Right lobe of liver (tissue), 6 donors: ENCODE data around the gene PTPN4. TPM values are rescaled to one million over a fixed set of nuclear protein-coding genes. Genes with fewer than 3 reads are reported as not detected.

ENCODE experiments used
- ATAC-seq, 4 donors: fragments of 200-7000 bp; cut with Tn5 transposase; one replicate each; pipeline ENCODE4 v1.9.1; 2020; ENCODE audit warnings: mild to moderate bottlenecking in 4 of 4, moderate library complexity in 4 of 4
- DNase-seq, 3 donors: peaks; one replicate each; pipeline ENCODE4 v3.0.0-alpha.2; 2020
- H3K27ac ChIP-seq, 3 donors: fragments of 200-600 bp; one replicate each; pipeline ENCODE4 v1.8.0; 2022
- H3K27me3 ChIP-seq, 2 donors: fragments of 200-600 bp; one replicate each; pipeline ENCODE4 v1.8.0; 2022
- H3K36me3 ChIP-seq, 4 donors: fragments of 200-600 bp; sonication (generic) in 1 of 4; one replicate each; pipeline versions ENCODE4 v1.5.1 to v1.8.0; 2017 to 2022; ENCODE audit warnings: control low read depth in 1 of 4
- H3K4me1 ChIP-seq, 4 donors: fragments of 200-600 bp; sonication (generic) in 1 of 4; one replicate each; pipeline versions ENCODE4 v1.5.1 to v1.8.0; 2017 to 2022; ENCODE audit warnings: control low read depth in 1 of 4
- H3K4me3 ChIP-seq, 3 donors: fragments of 200-600 bp; one replicate each; pipeline ENCODE4 v1.8.0; 2022
- H3K9me3 ChIP-seq, 4 donors: fragments of 200-600 bp; sonication (generic) in 1 of 4; one replicate each; pipeline versions ENCODE4 v1.5.1 to v1.8.0; 2017 to 2022; ENCODE audit warnings: control low read depth in 1 of 4
- POLR2A ChIP-seq: fragments of 450-650 bp; IDR thresholded peaks from one replicate; pipeline ENCODE4 v1.6.1; 2017; ENCODE audit warnings: antibody characterized with exemption, mild to moderate bottlenecking
- WGBS: methylation state at CpG from one replicate; pipeline ENCODE4 v1.1.6; 2018; ENCODE audit warnings: low coverage, low lambda C conversion rate; ENCODE audit not compliant: insufficient coverage; ENCODE audit errors: missing lambda C conversion rate; 5-methylcytosine and 5-hydroxymethylcytosine counted together
- intact Hi-C, 2 donors: fragments of 100-400 bp; cut with DNase I; formaldehyde crosslinking; loops; one replicate each; pipeline versions ENCODE4 v1.11.2 to v1.14.1; 2022
- total RNA-seq, 6 experiments: library from RNA; depleted of rRNA in 2 of 6; stranded (reverse); fragments of >200 nt in 2 of 6; fragmentation: NEBNext Ultra II Directional in 3 of 6; extraction: Animal tissue kit (Norgen Biotek cat#: 25700) in 3 of 6; gene quantifications; one replicate each; pipeline versions ENCODE4 v1.1.0 to v1.2.4, GENCODE V29; 2016 to 2023
- TF ChIP-seq, protein P1 (sequence below), 4 donors: fragments of 200-600 bp in 3 of 4; fragments of 450-650 bp in 1 of 4; IDR thresholded peaks; one replicate each; pipeline versions ENCODE4 v1.5.1 to v1.8.0; 2016 to 2022; ENCODE audit warnings: antibody characterized with exemption in 4 of 4, mild to moderate bottlenecking in 2 of 4
- donor health status: DM: no; HTN: yes; CAD: no.
- donor health status: DM: no; HTN: no; CAD: no.
- donor health status: DM: no; HTN: no; CAD: no.
- donor health status: DM: no; HTN: yes; CAD: no.
- donor health status: DM: no; HTN: yes; CAD: no.

Gene PTPN4
- total RNA-seq, 6 experiments from 2014 or later, result 8.5 to 19.9 (median 14.8) TPM

DNA sequence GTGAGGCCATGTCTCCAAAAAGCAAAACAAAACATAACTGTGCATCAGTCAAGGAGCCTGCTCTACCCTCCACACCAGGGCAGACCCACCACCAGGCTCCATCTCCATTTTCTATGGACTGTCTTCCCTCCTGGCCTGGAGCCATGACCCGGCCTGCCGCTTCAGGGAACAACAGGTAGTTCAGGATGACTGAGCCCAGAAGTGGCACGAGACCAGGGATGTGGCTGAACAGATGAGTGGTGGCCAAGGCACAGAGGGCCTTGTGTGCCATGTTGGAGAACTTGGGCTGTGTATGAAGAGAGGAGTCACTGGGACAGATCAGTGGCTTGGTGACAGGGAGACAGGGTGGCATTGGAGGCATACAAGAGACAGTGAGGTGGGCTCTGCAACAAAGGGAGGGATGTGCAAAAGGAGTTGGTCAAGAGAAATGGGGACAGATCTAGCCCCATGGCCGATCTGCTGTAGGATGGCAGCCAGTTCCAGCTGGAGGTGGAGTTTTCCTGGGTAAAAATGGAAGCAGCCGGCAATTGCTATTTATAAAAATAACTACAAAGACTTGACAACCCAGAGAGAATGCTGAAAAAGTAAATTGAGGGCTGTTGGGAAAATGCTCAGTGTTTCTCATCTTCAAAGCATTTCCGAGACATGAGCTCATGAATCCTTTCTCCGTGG lies 45.8 kb upstream of the PTPN4 start:
- Histone ChIP-seq H3K27me3 (no peaks in the 10 kb centered on the region), H3K4me3 (no peak overlapping the region), H3K27ac (no peak overlapping the region), H3K9me3 (no peaks in the 10 kb centered on the region), H3K4me1 (no peaks in the 10 kb centered on the region), H3K36me3 (no peaks in the 10 kb centered on the region)
- DNase-seq (no peak), ATAC-seq (no peak)
- intact Hi-C loops, result no loop called here
- 86% methylated on average over 6 of the region's 7 CpGs for whole genome bisulfite sequencing
- no peak for TF ChIP-seq POLR2A
- TF ChIP-seq, protein P1, sequence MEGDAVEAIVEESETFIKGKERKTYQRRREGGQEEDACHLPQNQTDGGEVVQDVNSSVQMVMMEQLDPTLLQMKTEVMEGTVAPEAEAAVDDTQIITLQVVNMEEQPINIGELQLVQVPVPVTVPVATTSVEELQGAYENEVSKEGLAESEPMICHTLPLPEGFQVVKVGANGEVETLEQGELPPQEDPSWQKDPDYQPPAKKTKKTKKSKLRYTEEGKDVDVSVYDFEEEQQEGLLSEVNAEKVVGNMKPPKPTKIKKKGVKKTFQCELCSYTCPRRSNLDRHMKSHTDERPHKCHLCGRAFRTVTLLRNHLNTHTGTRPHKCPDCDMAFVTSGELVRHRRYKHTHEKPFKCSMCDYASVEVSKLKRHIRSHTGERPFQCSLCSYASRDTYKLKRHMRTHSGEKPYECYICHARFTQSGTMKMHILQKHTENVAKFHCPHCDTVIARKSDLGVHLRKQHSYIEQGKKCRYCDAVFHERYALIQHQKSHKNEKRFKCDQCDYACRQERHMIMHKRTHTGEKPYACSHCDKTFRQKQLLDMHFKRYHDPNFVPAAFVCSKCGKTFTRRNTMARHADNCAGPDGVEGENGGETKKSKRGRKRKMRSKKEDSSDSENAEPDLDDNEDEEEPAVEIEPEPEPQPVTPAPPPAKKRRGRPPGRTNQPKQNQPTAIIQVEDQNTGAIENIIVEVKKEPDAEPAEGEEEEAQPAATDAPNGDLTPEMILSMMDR (IDR thresholded peaks at IDR 0.05), result no peak

DNA sequence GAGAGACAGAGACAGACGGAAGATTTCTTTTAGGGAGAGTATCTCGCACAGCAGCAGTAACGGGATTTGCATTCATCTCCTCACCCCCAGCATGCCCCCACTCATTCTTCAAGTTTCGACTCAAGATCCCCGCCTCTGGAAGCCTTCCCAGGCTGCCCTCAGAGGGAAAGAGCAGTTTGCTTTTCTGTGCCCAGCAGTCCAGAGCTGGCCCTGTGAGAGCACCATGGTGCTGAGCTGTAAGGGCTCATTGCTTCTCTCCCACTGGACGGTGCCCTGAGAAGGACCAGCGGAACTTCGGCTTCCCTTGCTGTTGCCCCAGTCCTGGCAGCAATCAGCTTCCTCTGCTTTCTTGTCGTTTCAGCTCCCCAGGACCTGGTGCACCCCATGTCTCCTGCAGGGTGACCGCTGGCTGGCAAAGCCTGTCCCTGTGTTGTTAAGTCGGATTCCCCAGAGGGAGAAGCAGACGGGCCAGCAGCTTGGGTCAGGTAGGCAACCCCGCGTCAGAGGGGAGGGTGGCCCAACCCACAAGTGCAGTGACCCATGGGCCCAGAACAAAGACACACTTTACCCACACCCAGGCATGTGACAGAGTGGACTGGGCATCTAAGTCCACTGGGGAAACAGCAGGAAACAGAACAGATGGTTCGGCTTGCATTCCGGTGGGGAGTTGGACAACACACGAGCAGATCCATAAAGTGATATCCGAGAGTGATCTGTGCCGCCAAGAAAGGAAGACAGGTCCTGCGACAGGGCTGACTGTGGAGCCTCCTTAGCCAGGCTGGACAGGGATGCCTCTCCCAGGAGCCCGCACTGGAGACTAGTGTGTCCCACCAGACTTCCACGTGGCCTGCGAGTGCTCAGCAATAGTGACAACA lies 44.1 kb upstream of the PTPN4 start:
- DNase-seq, result no peak
- Histone ChIP-seq H3K4me3 (no peak overlapping the region), H3K27ac (no peak overlapping the region), H3K9me3 (no peaks in the 10 kb centered on the region), H3K4me1 (no peaks in the 10 kb centered on the region), H3K27me3 (no peaks in the 10 kb centered on the region), H3K36me3 (no peaks in the 10 kb centered on the region)
- WGBS, result 92% methylated on average over 4 of the region's 23 CpGs
- ATAC-seq, result no peak
- intact Hi-C loops, result no loop called here
- TF ChIP-seq, protein P1 (IDR thresholded peaks at IDR 0.05), result no peak
- TF ChIP-seq POLR2A, result no peak

DNA sequence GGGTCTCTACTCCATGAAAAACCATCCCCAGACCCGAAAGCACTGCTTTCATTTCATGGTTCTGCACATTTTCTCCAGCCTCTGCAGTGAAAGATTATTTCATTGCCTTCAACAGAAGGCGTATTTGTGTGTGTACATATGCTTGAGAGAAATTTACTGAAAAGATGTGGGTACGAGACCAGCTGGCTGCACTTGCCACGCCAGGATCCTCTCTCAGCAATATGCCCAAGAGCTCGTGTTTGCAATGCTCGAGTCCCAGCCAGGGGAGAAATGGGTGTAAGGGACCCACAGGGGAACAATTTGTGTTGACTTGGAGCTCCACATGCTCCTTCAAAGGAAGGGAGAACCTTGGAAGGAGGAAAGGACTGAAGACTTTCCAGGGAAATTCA lies 43.4 kb upstream of the PTPN4 start:
- Histone ChIP-seq H3K4me3 (no peak overlapping the region), H3K27me3 (no peaks in the 10 kb centered on the region), H3K27ac (no peak overlapping the region), H3K9me3 (no peaks in the 10 kb centered on the region), H3K4me1 (peaks cover 0 to 4% (median 2%) of the 10 kb centered on the region in 4 donors), H3K36me3 (no peaks in the 10 kb centered on the region)
- intact Hi-C loops, result no loop called here
- WGBS, result 70% methylated on average over 5 of the region's 6 CpGs
- no peak for DNase-seq
- TF ChIP-seq, protein P1 (IDR thresholded peaks at IDR 0.05), result no peak
- no peak for TF ChIP-seq POLR2A
- no peak for ATAC-seq

DNA sequence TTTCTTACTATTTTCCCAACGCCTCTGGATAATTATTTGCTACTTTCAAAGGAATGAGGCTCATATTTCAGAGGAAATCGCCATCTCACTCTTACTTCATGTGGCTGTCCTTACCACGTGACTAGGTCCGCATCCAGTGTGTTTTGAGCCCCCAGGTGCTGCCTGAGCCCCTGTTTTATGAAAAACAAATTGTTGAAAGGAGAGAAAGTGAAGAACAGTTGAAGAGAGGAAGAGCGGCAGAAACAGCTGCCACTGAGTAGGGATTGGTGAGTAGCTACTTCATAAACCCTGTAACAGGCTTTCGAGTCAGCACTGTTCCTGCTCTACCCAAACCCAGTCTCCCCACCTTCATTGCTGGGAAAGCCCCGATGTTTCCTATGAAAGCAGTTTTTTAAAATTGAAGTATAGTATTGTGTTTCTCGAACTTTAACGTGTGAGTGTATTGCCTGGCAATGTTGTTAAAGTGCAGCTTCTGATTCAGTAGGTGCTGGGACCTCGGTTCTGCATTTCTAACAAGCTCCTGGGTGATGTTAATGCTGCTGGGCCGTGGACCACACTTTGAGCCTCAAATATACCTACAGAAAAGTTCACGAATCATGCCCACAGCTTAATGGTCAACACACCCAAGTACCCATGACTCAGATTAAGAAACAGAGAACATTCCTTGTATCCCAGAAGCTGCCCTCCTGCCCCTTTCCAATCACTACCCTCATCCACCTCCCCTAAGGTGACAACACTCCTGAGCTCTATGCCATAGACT lies 41.0 kb upstream of the PTPN4 start:
- ATAC-seq (no peak), DNase-seq (no peak)
- no peak overlapping the region for H3K27ac ChIP-seq
- no peaks in the 10 kb centered on the region for H3K9me3 ChIP-seq
- TF ChIP-seq, protein P1 (IDR thresholded peaks at IDR 0.05), result no peak
- TF ChIP-seq POLR2A, result no peak
- no peak overlapping the region for H3K4me3 ChIP-seq
- intact Hi-C loops, result no loop called here
- no peaks in the 10 kb centered on the region for H3K27me3 ChIP-seq
- WGBS, result 81% methylated on average over 9 of the region's 12 CpGs
- peaks cover 0 to 26% (median 12%) of the 10 kb centered on the region in 4 donors for H3K4me1 ChIP-seq
- H3K36me3 ChIP-seq, result no peaks in the 10 kb centered on the region
